GM19395 (cell line): ENCODE data around the gene LCP1.

Experiments used
- ATAC-seq: cut with Tn5 transposase; IDR thresholded peaks from one replicate; pipeline ENCODE4 v1.9.1; 2021; ENCODE audit warnings: mild to moderate bottlenecking, moderate library complexity; ENCODE audit not compliant: unreplicated experiment

Gene LCP1

DNA sequence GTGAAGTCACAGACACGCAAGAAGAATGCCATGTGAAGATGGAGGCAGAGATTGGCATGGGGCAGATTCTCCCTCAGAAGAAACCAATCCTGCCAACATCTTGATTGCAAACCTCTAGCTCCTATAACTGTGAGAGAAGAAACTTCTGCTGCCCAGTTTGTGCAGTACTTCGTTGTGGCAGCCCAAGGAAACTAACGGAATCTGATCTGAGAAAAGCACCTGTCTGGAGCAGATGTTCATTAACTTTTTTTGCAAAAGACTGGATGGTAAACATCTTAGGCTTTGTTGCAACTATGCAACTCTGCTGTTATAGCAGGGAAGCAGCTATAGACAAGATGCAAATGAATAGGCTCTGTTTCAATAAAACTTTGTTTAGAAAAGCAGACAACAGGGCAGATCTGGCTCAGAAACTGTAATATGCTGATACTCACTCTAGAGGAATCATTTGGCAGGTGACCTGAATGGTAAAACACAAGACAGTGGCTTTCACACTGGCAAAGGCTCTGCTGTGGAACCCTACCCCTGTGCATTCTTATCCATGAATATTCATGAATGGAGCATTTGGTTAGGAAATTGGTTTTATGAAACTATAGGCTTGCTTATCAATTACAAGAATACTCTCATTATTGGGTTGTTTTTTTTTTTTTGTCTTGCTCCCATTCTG, 51.9 kb downstream of the LCP1 start:
- no peak for ATAC-seq

GRCh38 chr13:46129124-46129523, 52.9 kb downstream of the LCP1 start:
- ATAC-seq: no peak

GRCh38 chr13:46127358-46128023, 54.5 kb downstream of the LCP1 start:
- ATAC-seq: no peak

DNA sequence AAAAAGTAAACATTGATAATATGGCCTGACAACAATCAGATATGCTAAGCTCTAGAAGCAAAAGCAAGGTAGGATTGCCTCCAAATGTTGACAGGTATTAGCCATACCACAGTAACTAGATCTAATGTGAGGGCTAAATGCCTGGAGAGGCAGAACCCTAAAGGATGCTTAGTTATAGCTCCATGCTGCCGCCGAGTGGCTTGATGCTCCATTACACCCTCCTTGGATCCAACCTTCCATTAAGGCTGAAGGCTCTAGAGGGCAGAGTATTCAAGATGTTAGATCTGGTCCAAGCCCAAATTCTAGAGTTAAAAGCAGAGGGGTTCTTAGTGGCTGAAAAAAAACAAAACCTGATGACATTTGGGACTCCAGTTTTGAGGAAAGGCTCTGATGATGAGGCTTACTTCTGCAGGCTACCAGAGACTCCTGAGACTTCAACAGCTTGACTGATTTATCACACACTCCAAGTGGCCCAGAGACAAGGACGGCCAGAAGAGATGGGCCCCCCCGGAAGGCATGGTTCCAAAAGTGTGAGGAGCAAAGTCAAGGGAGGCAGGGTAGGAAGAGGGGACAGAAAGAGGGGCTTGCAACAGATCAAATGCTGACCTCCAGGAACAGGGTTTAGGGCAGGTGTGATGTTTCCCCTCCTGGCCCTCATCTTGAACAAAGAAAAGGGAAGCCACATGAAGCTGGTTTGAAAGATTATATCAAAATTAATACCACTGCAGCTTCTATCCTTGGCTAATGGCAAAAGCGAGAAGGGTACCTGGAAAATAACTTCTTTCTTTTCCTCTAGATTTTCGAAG, 55.2 kb downstream of the LCP1 start:
- ATAC-seq: peak; percentile 63

DNA sequence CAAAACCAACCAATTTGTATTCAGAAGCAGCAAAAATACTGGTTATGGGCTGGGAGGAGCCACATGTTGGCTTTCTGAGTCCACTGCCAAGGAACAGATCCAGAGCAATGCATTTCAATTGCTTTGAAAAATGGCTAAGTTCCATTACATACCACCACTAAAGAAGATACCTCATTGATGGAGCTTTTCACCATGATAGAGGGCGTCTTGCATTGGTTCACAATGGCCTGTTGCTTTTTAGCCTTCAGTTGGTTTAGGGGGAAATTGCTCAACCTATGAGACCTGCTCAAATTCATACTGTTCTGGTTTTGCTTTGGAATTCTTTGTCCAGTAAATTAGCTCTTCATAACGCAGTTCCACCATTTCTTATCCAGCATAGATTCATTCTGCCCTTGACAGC, 55.9 kb downstream of the LCP1 start:
- no peak for ATAC-seq

GRCh38 chr13:46124967-46125933, 56.7 kb downstream of the LCP1 start:
- no peak for ATAC-seq

DNA sequence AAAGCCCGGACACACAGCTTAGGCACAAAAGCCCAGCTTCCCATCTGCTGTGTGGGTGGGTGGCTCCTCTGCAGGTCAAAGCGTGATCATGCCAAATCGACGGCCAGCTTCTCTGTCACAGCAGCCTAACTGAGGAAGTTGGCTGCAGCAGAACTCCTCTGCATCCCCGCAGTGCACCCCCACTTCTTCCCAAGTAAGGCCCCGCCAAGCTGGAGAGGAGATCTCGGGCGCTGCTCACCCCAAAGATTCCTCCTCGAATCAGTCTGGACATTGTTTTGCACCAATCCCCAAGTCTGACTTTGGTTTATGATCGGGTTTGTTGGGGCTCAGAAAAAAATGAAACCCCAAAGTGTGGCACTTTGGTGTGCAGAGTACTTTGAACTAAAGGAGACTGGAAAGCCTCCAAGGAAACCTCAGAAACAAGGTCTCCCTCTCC, 57.4 kb downstream of the LCP1 start:
- ATAC-seq: peak; percentile 46

DNA sequence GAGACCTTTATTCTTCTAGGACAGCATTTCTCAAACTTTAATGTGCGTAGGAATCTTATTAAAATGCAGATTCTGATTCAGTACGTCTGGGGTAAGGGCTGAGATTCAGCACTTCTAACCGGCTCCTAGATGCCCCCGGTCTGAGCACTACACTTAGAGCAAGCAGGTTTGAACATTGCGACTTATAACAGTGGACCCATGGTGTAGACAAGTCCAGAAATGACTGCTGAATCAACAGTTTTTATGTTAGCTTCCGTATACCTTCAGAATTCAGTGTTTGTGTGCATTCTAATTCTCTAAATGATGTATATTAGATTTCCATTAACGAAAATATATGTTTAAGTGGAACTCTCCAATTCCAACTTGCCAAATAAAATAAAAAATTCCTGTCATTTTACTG, 59.7 kb downstream of the LCP1 start:
- no peak for ATAC-seq

- ATAC-seq: no peak
Observed at GRCh38 chr13:46121597-46122163, 60.3 kb downstream of the LCP1 start.

DNA sequence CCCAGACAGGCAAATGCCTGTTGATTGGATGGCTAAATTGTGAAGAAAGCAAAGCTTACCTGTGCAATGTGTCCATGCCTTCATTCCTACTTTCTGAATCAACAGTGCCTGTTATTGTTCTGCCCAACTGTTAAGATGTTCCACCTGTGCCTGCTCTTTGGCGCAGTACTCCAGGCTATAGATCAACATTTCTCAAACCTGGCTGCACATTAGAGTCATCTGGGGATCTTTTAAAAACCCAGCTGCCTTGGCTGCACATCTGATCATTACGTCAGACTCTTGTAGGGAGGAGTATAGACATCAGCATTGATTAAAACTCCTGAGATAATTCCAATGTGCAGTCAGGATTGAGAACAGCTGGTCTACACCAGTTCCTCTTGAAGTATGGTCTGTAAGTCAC, 60.9 kb downstream of the LCP1 start:
- no peak for ATAC-seq

- no peak for ATAC-seq
Observed at GRCh38 chr13:46119883-46120614, 61.9 kb downstream of the LCP1 start.

- ATAC-seq: no peak
Observed at GRCh38 chr13:46116653-46117502, 65.1 kb downstream of the LCP1 start.

- ATAC-seq: no peak
Observed at GRCh38 chr13:46114613-46115012, 67.4 kb downstream of the LCP1 start.

DNA sequence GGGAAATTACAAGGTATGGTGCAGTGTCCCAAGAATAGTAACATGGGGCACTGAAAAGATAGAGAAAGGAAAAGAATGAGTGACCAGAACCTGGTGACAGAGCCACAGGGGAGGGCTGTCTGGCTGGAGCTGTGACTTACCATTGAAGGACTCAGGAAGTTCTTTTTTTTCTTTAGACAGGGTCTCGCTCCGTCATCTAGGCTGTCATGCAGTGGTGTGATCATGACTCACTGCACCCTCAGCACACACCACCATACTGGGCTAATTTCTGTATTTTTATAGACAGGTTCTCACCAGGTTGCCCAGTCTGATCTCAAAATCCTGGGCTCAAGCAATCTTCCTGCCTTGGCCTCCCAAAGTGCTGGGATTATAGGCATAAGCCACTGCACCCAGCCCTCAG, 68.4 kb downstream of the LCP1 start:
- ATAC-seq: no peak

- no peak for ATAC-seq
Observed at GRCh38 chr13:46111151-46111550, 70.8 kb downstream of the LCP1 start.

DNA sequence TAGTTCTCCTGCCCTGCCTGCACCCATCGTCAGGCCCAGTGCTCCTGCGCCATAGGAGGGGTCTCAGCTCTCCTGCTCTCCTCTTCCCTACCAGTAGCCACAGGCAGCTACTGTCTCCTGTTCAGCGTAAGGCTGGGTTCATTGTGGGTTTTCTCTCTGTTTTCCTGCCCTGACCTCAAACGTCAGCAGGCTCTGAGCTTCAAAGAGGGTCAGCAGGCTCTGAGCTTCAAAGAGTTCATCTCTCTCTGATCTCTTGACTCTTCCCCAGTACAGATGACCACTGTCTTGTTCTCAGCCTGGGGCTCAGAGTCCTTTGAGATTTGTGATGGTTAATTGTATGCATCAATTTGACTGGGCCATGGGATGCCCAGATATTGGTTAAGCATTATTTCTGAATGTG, 72.5 kb downstream of the LCP1 start:
- no peak for ATAC-seq

DNA sequence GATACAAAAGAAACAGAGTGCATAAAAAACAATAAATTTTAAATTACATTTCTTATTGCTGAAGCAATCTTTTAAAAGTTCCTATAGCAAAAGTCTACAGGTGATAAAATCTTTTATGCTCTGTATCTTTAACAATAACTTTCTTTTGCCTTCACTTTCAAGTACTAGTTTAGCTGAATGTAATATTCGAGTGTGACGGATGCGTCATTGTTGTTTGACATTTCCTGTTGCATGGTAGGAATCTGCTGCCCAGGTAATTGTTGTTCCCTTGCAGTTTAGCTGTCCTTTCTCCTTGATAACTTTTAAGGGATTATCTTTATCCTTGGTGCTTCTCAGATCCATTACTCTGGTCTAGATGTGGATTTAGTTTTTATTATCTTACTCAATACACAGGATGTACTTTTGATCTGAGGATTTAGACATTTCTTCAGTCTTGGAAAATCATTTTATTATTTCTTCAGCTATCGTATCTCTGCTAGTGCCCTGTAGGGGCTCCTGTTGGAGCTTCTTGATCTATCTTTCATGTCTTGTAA, 75.1 kb downstream of the LCP1 start:
- no peak for ATAC-seq

- no peak for ATAC-seq
Observed at GRCh38 chr13:46104868-46105267, 77.1 kb downstream of the LCP1 start, which contains the start of gene CPB2. TSS of gene CPB2 (minus strand) at chr13:46105033. CDS start at chr13:46105009, 24 bp downstream.
